GM19438 (cell line): ENCODE data around the gene MIGA2.
A peak's percentile ranks its signal among the peaks of the same experiment; 100 is the strongest.
"Not testable (repeated sequence)": the region's sequence is repeated elsewhere in the genome, so short reads cannot be mapped to it uniquely, and the experiment has no call there.

ENCODE experiments used
- ATAC-seq: cut with Tn5 transposase; IDR thresholded peaks from one replicate; pipeline ENCODE4 v1.9.1; 2021; ENCODE audit warnings: low read depth; ENCODE audit not compliant: unreplicated experiment

MIGA2 gene

DNA sequence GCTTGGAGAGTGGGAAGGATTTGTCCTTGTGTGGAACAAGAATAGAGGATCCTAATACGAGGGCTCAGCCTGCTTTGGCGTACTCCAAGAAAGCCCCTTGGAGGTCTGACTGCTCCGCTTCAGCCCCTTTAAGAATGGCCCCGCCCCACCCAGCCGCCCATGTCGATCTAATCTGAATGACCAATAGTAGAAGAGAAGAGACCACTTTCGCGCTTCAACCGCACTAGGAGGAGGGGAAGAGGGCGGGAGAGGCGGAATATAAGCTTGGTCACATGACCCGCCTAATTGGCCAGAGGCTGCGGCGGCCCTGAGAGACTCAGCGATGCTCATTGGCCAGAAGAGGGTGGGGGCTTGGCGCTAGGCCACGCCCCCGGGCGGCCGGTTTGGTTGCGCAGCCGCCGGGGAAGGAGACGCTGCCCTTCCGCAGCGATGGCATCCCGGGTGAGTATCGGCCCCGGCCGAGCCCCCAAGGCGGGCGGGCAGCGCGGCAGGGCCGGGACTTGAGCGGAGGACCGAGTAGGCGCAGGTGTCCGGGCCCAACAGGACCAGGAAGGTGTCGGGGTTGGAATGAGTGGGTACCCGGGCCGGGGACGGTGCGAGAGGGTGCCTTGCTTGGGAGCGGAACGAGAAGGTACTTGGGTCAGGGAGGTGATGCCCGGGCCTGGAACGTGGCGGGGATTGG lies at the start of gene MIGA2:
MIGA2 (plus strand) TSS at position 386 of the 682 bp plus-strand sequence. CDS start 3,969 bp downstream, outside the sequence.
- ATAC-seq: peak; percentile 97

DNA sequence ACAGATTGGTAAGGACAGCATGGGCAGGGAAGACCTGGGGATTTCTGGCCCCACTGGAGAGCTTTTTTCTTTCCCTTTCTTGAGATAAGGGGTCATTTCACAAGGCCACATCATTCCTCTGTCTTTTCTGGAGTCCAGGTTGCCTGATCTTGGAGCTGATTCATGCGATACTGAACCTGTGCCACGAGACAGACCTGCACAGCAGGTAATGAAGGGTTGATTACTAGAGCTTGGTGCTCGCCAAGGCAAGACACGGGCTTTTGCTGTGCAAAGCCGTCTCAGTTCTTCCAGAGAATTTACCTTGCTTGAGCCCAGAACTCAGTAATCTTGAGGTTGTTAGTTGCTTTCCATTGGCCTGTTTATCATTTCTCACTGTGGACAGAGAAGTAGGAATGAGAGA lies 49.8 kb upstream of the MIGA2 start:
- ATAC-seq: no peak

- ATAC-seq: no peak
Measured at GRCh38 chr9:128987805-128988204, 48.6 kb upstream of the MIGA2 start.

DNA sequence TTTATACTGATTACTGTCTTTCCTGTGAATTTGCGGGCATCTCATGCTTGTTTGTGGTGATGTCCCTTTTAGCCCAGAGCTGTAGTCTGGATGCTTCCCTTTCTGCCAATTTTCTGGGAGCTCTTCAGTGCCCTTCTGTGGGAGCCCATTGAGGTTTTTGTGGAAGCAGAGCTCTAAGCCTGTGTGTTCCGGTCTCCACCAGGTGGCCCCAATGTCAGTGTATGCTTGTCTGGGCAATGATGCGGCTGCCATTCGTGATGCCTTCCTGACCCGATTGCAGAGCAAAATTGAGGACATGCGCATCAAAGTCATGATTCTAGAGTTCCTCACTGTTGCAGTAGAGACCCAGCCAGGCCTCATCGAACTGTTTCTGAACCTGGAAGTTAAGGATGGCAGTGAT lies 43.4 kb upstream of the MIGA2 start:
- ATAC-seq: no peak

DNA sequence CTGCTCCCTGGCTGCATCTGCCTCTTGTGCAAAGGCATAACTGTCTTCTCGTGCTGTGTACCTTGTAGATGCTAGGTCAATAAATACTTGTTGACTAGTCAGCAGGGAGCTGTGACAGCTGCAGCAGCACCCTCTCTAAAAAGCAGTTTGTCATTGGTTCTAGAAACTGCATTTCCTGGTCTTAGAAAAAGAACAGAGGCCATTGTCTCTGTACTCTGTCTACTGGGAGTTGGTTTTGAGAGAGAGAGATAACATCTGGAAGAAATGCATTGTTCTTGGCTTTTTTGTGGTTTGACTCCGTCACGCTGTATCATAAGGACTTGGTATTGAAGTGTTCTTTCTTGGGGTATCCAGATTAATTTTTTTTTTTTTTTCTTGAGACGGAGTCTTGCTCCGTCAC lies 40.6 kb upstream of the MIGA2 start:
- ATAC-seq: no peak

DNA sequence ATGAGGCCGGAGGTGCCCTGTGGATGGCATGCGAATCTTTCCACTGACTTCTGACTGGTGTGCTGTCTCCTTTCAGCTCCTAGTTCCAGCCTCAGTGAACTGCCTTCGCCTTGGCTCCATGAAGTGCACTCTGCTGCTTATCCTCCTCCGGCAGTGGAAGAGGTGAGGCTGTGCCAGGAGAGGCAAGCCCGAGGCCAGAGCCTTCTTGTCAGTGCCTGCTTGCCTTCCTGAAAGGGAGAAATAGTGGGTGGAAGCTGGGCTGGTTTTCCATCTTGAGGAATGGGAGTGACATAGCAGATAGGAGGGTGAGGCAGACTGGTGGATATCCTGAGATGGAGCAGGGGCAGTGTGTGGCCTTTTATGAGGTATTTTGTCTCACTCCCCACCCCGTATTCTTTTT lies 38.0 kb upstream of the MIGA2 start:
- ATAC-seq: no peak

DNA sequence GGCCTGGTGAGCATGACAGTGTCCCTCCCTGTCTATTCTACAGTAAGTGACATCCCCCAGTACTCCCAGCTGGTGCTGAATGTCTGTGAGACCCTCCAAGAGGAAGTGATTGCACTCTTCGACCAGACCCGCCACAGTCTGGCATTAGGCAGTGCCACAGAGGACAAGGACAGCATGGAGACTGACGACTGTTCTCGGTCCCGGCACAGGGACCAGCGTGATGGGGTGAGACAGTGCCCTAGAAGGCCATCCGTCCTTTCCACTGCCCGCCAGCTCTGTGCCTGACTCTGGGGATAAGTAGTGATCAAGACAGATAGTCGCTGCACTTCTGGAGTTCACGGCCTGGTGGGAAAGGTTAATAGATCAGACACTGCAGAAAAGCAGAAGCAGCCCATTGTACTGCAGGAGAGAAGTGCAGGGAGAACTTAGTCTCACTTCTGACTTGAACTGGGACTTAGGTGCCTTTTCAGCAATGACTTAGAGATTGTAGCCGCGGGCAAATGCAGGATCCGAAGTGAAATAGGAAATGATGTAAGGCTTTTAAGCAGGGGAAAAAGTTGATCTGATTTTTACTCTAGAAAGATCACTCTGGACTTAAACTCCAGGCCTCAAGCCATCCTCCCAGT lies 36.7 kb upstream of the MIGA2 start:
- no peak for ATAC-seq

DNA sequence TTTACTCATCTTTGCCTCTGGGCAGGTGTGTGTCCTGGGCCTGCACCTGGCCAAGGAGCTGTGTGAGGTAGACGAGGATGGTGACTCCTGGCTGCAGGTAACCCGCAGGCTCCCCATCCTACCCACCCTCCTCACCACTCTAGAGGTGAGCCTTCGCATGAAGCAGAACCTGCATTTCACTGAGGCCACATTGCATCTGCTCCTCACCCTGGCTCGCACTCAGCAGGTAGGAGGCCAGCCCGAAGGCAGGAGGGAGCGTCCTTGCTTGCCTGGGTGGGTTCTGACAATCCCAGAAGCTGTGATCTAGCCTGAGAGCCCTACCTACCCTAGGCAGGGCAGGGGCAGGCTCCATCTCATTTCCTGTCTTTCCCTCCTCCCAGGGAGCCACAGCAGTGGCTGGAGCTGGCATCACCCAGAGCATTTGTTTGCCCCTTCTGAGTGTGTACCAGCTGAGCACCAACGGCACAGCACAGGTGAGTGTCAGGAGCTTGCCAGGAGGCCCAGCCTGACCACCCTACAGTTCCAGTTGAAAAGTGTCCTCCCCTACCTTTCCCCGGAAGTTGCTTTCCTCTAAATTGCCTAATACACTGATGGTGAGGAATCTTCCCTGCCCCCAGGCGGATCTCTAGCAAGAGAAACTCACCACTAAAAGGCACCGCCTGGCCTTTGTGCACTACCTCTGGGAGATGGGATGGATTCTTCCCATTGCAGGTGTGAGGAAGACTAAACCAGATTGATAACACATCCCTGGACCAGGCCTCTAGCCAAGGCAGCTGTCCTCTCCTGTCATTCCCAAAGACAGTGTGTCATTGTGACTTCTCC lies 34.7 kb upstream of the MIGA2 start:
- no peak for ATAC-seq

GRCh38 chr9:129002992-129003391 lies 33.4 kb upstream of the MIGA2 start:
- no peak for ATAC-seq

DNA sequence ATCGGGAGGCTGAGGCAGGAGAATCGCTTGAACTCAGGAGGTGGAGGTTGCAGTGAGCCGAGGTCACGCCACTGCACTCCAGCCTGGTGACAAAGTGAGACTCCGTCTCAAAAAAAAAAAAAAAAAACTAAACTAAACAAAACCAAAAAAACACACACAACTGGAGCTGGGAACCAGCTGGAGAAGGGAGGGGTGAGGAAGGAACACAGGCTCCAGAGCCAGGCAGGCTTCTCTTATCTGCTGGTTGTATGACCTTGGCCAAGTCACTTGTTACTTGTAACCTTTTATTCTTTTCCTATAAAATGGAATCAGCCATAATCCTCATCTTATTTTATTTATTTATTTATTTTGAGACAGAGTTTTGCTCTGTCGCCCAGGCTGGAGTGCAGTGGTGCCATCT lies 32.3 kb upstream of the MIGA2 start:
- ATAC-seq: not testable (repeated sequence)

DNA sequence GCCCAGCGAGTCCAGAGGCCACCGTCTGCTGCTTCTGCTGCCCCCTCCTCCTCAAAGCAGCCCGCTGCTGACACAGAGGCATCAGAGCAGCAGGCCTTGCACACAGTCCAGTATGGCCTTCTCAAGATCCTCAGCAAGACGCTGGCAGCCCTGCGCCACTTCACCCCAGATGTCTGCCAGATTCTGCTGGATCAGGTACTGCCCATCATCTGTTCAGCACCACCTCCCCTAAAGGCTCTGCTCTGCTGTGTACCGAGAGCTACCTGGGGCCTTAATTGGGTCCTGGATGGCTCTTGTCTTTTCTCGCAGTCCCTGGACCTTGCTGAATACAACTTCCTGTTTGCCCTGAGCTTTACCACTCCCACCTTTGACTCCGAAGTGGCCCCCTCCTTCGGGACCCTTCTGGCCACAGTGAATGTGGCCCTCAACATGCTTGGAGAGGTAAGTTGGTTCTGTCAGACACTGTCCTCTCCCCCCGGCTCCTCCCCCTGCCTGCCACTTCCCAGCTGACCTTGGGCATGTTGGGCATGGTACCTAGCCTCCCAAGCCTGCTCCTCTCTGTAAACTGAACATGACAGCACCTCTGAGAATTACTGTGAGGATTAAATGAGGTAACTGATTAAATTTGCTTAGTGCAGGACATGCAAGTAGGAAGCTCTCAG lies 31.0 kb upstream of the MIGA2 start:
- no peak for ATAC-seq

- no peak for ATAC-seq
Measured at GRCh38 chr9:129006328-129007034, 29.9 kb upstream of the MIGA2 start.

DNA sequence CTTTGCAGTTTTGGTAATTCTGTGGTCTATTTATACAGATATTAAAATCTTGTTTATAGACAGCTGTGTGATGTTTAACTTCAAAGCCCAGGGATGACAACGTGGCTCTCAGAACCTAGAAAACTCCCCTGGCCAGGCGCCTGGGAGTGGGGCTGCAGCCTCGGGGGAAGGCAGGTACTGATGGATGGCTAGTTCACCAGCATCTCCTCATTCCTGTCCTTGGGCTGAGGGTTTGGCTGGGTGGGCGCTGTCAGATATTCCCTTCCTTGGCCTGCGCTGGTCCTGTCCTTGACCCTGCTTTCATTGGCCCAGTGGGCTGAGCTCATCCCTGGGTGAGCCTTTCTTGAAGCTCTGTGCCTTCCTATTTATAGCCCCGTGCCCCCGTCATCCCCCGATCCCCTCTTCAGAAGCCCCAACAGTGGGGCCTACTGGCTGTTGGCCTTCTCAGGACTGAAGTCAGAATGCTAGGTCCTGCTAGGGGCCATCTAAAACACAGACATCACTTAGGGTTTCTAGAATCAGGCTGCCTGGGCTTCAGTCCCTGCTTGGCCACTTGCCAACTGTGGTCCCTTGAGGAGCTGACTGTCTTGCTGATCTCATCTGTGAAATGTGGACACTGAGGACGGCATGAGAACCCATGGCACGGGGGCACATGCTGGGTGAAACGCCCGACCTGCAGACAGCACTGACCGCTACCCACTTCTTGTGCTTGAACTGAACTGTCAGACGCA lies 29.2 kb upstream of the MIGA2 start:
- ATAC-seq: no peak

- ATAC-seq: no peak
Measured at GRCh38 chr9:129007766-129008468, 28.5 kb upstream of the MIGA2 start.

- ATAC-seq: no peak
Measured at GRCh38 chr9:129008469-129008965, 27.9 kb upstream of the MIGA2 start.

DNA sequence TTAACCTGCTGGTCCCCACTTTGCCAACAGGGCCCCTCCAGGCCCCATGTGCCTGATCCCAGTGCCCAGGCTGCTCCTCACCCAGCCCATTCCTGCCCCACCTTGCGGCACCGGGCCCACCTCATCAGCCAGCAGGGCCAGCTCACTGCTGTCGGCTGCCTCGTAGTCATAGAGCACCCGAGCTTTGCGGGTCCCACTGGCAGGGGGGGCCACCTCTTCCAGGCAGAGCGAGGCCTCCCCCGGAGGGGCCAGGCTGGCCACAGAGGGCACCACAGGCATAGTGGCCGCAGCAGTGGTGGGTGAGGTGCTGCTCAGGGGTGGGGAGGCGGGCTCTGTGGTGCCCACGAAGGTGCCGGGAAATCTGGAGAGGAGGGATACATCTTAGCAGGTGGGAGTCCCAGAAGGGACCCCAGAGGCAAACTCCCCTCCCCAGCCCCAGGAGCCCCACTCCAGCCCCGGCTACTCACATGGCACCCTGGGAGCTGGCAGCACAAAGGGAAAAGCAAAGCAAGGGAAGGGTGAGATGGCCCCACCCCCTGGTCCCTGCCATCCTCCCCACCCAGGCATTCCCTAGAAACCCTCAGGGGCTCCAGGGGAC lies 27.3 kb upstream of the MIGA2 start:
- no peak for ATAC-seq

- ATAC-seq: no peak
Measured at GRCh38 chr9:129009584-129010141, 26.8 kb upstream of the MIGA2 start.

GRCh38 chr9:129010267-129010975 lies 26.0 kb upstream of the MIGA2 start:
- no peak for ATAC-seq
